Activated effector memory CD4-positive, alpha-beta T cell treated with Interleukin-2 at 50 U/mL for 16 hours (primary cell): ENCODE results near the gene PHC2.

ENCODE experiments used
- DNase-seq: peaks from one replicate; pipeline ENCODE4 v3.0.0-alpha.2; 2020

PHC2 gene

GRCh38 chr1:33388805-33389771, 41.8 kb downstream of the PHC2 start:
- no peak for DNase-seq

- DNase-seq = no peak
Observed at GRCh38 chr1:33387625-33388024, 43.3 kb downstream of the PHC2 start.

DNA sequence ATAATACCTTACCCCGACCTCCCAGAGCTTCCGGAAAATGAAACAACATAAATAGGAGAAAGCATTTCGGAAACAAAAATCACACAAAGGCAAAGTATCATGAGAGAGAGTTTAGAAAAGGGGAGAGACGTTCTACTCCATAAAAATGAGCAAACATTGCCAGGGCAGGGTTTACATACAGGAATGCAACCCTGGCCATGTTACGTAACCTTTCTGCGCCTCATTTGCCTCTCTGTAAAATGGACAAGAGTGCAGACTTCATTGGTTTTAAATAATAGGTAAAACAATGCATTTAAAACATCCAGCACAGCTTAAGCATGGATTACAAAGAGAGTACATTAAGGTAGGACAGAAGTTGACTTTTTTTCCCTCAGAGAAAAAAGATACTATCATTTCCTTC, 45.6 kb downstream of the PHC2 start:
- no peak for DNase-seq

GRCh38 chr1:33384040-33384812, 46.7 kb downstream of the PHC2 start:
- DNase-seq = no peak

GRCh38 chr1:33383489-33383888, 47.4 kb downstream of the PHC2 start:
- DNase-seq = no peak

DNA sequence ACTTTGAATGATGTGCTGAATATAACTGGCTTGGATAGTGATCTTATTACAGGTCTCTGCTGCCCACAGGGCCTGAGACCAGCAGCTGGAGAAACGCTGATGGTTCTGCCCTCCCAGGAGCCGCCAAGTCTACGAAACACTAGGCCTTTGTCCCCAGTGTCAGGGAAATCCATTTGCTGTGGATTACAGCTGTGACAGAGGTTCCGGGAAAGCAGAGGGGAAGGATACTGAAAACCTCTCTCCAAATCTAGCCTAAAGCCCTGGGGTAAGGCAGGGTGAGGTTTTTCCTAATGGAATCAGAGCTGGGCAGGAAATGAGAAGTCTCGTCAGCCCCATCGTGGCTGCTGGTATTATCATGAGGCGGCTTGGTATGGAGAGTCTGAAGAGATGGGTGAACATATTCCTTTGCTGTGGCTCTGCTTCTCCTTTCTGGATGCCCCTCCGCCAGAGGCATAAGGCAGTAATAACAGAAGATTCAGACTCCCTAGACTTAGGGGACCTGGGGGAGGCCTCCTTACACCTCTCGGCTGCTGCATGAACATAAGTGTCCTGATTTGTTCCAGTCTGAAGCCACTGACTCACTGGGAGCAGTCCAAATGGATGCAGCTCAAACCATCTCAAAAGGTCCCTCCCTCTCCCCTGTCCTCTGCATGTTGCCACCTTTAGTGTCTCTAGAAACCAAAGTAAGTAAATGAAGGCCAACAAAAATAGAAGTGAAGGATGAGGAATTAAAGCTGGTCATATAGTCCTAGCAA, 48.1 kb downstream of the PHC2 start:
- no peak for DNase-seq

DNA sequence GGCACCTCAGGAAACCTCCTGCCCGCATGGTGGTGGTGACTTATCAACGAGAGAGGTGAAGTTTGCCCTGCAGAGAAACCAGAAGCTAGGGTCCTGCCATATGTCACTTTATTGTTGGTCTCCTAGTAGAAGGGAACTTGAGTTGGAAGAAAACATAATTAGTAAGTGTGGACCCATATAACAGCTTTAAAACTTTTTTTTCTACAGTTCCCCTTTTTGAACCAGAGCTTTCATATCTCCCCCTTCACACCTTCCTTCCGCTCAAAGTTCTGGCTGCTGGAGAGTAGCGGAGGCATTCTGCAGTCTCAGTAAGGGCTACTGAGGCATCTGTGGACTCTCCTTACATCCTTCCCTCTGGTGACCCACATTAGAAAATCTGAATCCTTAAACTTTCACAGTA, 48.9 kb downstream of the PHC2 start:
- DNase-seq = no peak

GRCh38 chr1:33380811-33381210, 50.1 kb downstream of the PHC2 start:
- DNase-seq = no peak

DNA sequence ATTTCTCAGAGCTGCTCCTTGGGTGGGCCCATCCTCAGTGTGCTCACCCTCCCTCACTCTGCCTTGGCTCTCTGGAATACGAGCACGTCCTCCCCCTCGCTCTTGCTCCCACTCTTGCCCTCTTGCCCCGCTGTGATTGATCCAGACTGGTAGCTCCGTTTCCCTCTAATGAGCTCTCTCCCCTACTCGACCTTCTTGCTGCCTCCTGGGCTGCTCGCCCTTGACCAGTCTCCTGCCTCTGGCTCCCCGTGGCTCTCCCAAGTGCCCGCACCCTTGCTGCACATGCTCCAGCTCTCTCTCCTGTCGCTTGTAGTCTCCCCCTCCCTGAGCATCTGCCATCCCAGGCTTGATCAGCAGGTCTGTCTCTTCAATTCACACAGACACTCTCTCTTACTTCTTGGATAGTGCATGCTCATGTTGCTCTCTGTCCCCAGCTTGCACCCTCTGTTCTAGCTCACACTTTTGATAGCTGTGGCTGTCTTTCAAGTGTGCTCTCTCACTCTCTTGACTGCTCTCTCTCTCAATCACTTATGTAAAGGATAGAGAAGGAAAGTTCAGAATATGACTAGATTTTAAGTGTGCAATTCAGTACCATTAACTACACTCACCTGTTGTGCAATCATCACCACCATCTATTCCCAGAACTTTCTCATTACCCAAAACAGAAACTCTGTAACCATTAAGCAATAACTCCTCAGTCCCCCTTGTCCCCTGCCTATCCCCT, 51.1 kb downstream of the PHC2 start:
- no peak for DNase-seq

- DNase-seq = no peak
Observed at GRCh38 chr1:33378976-33379375, 51.9 kb downstream of the PHC2 start.

DNA sequence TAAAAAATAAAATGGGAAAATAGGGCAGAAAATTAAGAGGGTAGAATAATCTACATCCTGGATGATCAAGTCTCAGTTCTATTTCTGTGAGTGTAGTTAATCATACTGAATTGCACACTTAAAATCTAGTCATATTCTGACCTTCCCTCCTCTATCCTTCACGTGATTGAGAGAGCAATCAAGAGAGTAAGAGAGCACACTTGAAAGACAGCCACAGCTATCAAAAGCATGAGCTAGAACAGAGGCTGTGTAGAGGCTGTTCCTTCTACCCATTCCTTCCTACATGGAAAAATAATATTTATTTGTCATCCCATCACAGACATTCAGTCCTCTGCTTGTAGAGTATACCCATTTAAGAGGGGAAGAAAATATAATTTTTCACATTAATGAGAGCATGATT, 52.4 kb downstream of the PHC2 start:
- no peak for DNase-seq

GRCh38 chr1:33377756-33378155, 53.1 kb downstream of the PHC2 start:
- DNase-seq = no peak

DNA sequence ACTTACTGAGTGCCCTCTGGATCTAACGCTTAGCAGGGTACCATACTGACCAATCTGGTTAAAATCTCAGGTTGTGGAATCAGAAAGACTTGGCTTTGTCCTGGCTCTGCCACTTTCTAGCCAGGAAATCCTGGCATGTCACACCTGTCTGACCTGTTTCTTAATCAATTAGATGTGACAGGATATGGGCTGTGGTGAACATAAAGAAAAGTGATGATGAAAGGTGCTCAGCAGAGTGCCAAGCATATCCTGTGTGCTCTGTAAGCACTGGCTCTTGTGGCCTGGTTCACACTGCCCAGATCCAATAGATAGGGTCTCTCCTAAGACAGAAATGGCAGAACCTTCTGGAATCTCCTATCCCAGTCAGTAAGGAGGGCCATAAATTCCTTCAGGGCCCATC, 53.9 kb downstream of the PHC2 start:
- DNase-seq = no peak

GRCh38 chr1:33375316-33375715, 55.6 kb downstream of the PHC2 start:
- no peak for DNase-seq

DNA sequence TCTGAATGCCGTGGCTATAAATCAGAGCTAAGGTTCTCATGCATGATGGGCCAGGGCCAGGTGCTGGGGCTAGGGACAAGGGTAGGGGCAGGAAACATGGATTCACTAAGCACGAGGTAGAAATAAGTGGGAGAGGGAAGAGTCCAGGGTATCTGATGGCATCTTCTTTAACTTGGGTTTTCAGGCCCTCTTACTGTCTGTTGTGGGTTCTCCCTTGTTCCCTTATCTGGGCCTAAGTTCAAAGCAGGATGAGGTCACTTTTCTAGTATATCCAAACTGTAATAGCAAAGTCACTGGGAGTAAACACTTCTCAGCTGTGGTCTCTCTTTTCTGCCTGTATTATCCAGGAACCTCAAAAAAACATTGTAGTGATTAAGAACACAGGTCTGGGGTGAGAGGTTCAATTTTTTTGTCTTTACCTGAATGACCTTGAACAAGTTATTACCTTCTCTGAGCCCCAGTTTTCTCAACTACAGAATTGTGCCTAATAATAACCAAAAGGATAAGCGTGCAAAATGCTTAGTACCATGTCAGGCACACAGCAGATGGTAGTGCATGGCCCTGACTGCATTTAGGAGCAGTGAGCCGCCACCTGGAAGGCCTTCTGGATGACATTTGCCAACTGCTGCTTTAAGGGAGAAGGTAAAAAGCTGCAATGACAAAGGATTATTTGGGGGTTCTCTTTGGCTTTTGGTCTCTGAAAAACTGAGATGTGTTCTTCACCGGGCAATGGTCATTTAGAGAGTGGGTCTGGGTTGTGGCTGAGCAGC, 56.4 kb downstream of the PHC2 start:
- no peak for DNase-seq

GRCh38 chr1:33373606-33374005, 57.3 kb downstream of the PHC2 start:
- no peak for DNase-seq

- DNase-seq = no peak
Observed at GRCh38 chr1:33372677-33373076, 58.2 kb downstream of the PHC2 start.

DNA sequence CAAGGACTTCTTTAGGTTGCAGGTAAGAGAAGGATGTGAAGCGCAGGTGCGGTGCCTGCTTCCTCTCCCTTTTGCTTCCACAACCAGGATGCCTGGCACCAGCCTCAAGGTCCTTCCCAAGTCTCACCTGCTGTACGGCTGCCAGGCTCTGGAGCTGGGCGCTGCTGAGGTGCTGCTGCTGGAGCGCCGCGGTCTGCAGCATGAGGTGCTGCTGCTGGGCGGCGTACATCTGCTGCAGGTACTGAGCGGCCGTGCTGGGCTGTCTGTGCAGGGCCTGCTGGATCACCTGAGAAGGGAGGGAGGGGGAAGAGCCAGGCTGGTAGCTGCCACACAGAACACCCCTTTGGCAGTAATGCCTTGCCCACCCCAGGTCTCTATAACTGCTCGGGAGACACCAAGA, 58.7 kb downstream of the PHC2 start:
- DNase-seq = no peak

DNA sequence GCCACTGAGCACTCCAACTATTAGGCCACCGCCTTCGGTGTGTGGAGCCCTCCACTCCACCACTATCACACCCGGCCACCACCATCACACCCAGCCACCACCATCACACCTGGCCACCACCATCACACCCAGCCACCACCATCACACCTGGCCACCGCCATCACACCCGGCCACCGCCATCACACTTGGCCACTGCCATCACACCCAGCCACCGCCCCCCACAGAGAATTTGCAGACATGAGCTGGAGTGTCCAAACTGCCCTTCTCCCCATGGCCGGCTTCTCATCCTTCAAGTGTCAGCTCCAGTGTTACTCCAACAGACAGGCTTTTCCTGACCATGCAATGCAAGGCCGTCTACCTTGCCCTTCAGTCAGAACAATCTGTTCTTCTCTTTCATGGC, 59.6 kb downstream of the PHC2 start:
- no peak for DNase-seq

- DNase-seq = no peak
Observed at GRCh38 chr1:33370827-33371226, 60.1 kb downstream of the PHC2 start.

- DNase-seq = no peak
Observed at GRCh38 chr1:33370301-33370700, 60.6 kb downstream of the PHC2 start.

DNA sequence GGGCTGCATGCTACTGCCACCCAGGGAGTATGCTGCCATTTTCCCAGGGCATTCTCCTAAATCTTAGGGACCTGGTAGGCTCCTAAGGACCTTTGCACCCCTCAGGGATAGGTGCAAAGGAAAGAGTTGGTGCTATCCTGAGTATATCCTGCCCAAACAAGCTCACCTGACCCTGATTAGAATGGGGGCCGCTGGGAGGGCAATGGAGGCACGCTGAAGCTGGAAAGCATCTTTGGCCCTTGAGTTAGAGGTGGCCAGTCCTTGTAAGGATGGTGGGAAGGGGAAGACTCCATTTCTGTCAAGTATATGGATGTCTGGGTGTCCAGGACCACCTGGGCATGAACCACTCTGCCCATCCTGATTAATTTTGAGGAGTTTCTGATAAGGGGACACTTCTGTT, 61.1 kb downstream of the PHC2 start:
- no peak for DNase-seq
